Measurements from ENCODE around the gene RIMS1. TPM values are rescaled to one million over a fixed set of nuclear protein-coding genes. Genes with fewer than 3 reads are reported as not detected.

RIMS1 gene
- total and polyA plus RNA-seq, 2 donors (not counting 3 experiments of a cell fraction or from before 2014, with no cell fraction given): 0.15 TPM; not detected in 1

- BruUV-seq (replicated peaks): no TSS peak
- Histone ChIP-seq H3K4me3 (replicated peaks in 1 of 3; ENCODE audit: insufficient read depth in 1 of 3, low read depth in 1 of 3, low read length in 3 of 3) (no peak overlapping the region), H3K4me1 (ENCODE audit: control insufficient read depth, extremely low read depth, insufficient read depth, low read length) (no peaks in the 10 kb centered on the region), H4K20me1 (replicated peaks; ENCODE audit: control insufficient read depth, extremely low read depth, insufficient read depth, low read length) (no peaks in the 10 kb centered on the region), H3K27me3 (ENCODE audit: control insufficient read depth in 2 of 2, insufficient read depth in 2 of 2, low read length in 2 of 2) (peaks cover 0 to 8% of the 10 kb centered on the region in 2 experiments), H3K9ac (replicated peaks; ENCODE audit: extremely low read depth, insufficient read depth, low read length) (no peak overlapping the region), H3K9me1 (replicated peaks; ENCODE audit: control insufficient read depth, extremely low read depth, insufficient read depth, low read length) (no peaks in the 10 kb centered on the region), H3K9me3 (replicated peaks; ENCODE audit: control insufficient read depth, insufficient read depth, low read length) (no peaks in the 10 kb centered on the region), H3K27ac (ENCODE audit: insufficient read depth, low read depth, low read length) (no peak overlapping the region), H3K79me2 (ENCODE audit: control insufficient read depth, insufficient read depth, low read length) (no peaks in the 10 kb centered on the region), H3K36me3 (ENCODE audit: control insufficient read depth in 2 of 2, extremely low read depth in 1 of 2, insufficient read depth in 2 of 2, low read length in 2 of 2) (no peaks in the 10 kb centered on the region), H2AFZ (ENCODE audit: low read depth, low read length) (no peak overlapping the region), H3K4me2 (ENCODE audit: insufficient read depth, low read length) (no peak overlapping the region)
- intact Hi-C loops (cut with micrococcal nuclease) (no loop called here), dilution Hi-C loops (cut with MboI; ENCODE audit: extremely low pct_ligation_motif_present, low sequenced_read_pairs) (no loop called here)
- DNase-seq (ENCODE audit: low read depth, low spot score) (no peak), FAIRE-seq (no peak)
- POLR2A ChIA-PET: no interaction called here
- CTCF ChIA-PET: interaction anchor here (1.2 to 5.1 kb wide), 5 partner anchors 10 to 713 kb away, joined by 4 to 37 read pairs (median 6); no protein-coding TSS in a partner anchor
- TF ChIP-seq GATA2 (IDR thresholded peaks at IDR 0.05; ENCODE audit: insufficient read depth, insufficient read length, low read depth, low read length): no peak
- TF ChIP-seq JUN (IDR thresholded peaks at IDR 0.05; ENCODE audit: borderline replicate concordance, insufficient read depth, insufficient read length, low read depth): no peak
- no peak for TF ChIP-seq MAX (IDR thresholded peaks at IDR 0.05; ENCODE audit: insufficient read depth, insufficient read length)
- TF ChIP-seq, protein P1, sequence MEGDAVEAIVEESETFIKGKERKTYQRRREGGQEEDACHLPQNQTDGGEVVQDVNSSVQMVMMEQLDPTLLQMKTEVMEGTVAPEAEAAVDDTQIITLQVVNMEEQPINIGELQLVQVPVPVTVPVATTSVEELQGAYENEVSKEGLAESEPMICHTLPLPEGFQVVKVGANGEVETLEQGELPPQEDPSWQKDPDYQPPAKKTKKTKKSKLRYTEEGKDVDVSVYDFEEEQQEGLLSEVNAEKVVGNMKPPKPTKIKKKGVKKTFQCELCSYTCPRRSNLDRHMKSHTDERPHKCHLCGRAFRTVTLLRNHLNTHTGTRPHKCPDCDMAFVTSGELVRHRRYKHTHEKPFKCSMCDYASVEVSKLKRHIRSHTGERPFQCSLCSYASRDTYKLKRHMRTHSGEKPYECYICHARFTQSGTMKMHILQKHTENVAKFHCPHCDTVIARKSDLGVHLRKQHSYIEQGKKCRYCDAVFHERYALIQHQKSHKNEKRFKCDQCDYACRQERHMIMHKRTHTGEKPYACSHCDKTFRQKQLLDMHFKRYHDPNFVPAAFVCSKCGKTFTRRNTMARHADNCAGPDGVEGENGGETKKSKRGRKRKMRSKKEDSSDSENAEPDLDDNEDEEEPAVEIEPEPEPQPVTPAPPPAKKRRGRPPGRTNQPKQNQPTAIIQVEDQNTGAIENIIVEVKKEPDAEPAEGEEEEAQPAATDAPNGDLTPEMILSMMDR (IDR thresholded peaks at IDR 0.05; ENCODE audit: extremely low read depth in 1 of 2, insufficient read depth in 1 of 2, low read depth in 1 of 2, low read length in 2 of 2): no peak
- TF ChIP-seq POLR2A (IDR thresholded peaks at IDR 0.05; ENCODE audit: low read depth, low read length): no peak
- TF ChIP-seq FOS (IDR thresholded peaks at IDR 0.05; ENCODE audit: borderline replicate concordance, insufficient read depth, low read length): no peak
- no peak for TF ChIP-seq POLR2AphosphoS5 (IDR thresholded peaks at IDR 0.05; ENCODE audit: insufficient read depth, low read depth, low read length)
- no peak for TF ChIP-seq MYC (IDR thresholded peaks at IDR 0.05; ENCODE audit: low read depth, low read length)
- TF ChIP-seq EZH2 (IDR thresholded peaks at IDR 0.05; ENCODE audit: borderline replicate concordance, low read depth, low read length, severe bottlenecking): no peak
These were observed 535.8 kb downstream of the RIMS1 start for GRCh38 chr6:72422171-72422570.
